Choroid plexus epithelial cell (primary cell): ENCODE data around the gene MAPK4.

Source experiments
- DNase-seq: peaks from one replicate; pipeline ENCODE4 v3.0.0-alpha.2; 2010; ENCODE audit warnings: low read depth
- H3K4me3 ChIP-seq: 2 replicates; pipeline ENCODE4 v1.5.1; 2011; ENCODE audit warnings: low read depth, mild to moderate bottlenecking, control low read depth, low read length, moderate library complexity
- CTCF ChIP-seq: conservative IDR thresholded peaks from 2 replicates; pipeline ENCODE4 v1.5.1; 2011; ENCODE audit warnings: low read depth, mild to moderate bottlenecking, control low read depth, inconsistent platforms, low read length, moderate library complexity

MAPK4 gene

GRCh38 chr18:50653402-50654093 is 93.7 kb downstream of the MAPK4 start:
- DNase-seq: no peak
- H3K4me3 ChIP-seq: no peak overlapping the region
- TF ChIP-seq CTCF: no peak

DNA sequence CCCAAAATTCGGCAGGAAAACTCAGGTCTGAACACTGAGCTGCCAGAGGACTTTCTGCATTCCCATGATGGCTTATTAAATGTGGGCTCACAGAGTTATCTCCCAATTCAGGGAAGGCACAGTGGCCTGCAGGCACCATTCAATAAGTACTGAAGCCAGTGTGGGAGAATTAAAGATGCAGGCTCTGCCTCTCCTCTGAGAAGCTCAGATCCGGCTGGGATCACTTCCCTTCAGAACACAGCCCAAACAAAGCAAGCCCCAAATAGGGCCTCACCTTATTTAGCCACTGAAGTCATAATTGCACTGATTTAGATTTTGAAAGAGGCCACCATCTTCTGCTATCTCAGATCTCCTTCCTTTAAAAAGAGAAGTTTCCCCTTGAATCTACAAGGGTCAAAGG is 94.3 kb downstream of the MAPK4 start:
- H3K4me3 ChIP-seq: no peak overlapping the region
- TF ChIP-seq CTCF: no peak
- DNase-seq: no peak

DNA sequence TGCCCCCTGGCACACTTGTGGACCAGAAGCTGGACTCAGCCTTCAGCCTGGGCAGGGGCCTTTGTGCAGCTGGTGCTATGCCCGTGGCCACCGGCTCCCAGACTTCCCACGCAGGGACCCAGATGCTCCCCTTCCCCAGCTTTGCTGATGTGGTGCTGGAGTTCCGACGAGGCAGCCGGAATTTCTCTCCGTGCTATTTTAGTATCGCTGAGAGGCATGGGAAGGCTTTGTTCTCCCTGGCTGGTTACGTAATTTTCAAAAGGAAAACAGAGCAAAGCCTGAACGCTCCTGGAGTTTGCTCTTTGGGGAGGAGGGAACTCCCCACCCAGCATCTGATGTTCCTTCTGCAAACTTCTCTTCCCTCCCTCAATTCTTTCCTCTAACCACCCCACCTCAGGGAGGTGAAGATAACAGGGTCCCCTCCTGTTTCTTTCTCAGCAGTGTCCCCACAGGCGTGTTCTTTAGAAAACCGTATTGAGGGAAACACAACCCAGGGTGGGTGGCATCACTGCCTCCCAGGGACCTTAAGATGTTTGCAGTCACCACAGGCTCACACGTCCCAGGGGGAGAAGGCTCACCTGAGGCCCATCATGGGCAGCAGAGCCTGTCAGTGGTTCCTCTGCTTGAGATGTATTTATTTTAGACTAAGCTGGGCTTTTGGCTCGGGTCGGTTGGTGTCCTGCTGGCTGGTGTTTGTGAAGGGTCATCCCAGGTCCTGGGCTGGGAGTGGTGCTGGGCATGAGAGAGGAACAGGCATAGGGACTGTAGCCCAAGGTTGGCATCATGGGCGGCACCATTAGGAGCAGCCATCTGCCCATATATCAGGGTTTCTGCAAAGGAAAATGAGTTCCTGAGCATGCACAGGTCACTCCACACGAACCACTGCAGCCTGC is 95.0 kb downstream of the MAPK4 start:
- no peak for TF ChIP-seq CTCF
- no peak overlapping the region for H3K4me3 ChIP-seq
- DNase-seq: peak; percentile 9

DNA sequence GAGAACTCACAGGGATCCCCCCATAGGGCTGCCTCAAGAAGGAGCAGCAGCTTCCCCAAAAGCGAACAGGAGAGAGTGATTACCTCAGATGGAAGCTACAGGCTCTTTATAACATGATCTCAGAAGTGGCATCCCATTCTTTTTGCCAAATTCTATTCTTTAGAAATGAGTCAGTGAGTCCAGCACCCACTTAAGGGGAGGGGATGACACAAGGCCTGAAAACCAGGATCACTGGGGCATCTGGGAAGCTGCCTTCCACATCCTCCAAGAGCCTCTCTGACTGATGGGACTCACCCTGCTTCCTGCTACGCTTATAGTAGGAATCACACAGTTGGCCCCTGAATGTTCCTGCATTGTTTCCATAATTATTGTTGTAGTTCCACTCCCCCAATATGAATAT is 96.5 kb downstream of the MAPK4 start:
- TF ChIP-seq CTCF: no peak
- no peak for DNase-seq
- no peak overlapping the region for H3K4me3 ChIP-seq

GRCh38 chr18:50656841-50657470 is 97.1 kb downstream of the MAPK4 start:
- no peak for TF ChIP-seq CTCF
- no peak overlapping the region for H3K4me3 ChIP-seq
- DNase-seq: no peak

GRCh38 chr18:50658601-50659000 is 98.7 kb downstream of the MAPK4 start:
- H3K4me3 ChIP-seq: no peak overlapping the region
- no peak for TF ChIP-seq CTCF
- no peak for DNase-seq
